AG09309 (cell line): Measurements from ENCODE around the gene HTRA2.

Experiments used
- DNase-seq: peaks from one replicate; pipeline ENCODE4 v3.0.0-alpha.2; 2010; ENCODE audit warnings: low read depth
- H3K4me3 ChIP-seq: 2 replicates; pipeline ENCODE4 v1.5.1; 2011; ENCODE audit warnings: mild to moderate bottlenecking, low read depth, low read length, moderate library complexity; ENCODE audit not compliant: control insufficient read depth
- TF ChIP-seq, protein P1 (sequence below): IDR thresholded peaks from 2 replicates; pipeline ENCODE4 v1.5.1; 2011; ENCODE audit warnings: mild to moderate bottlenecking, low read depth, low read length, inconsistent platforms; ENCODE audit not compliant: insufficient read depth, control insufficient read depth; ENCODE audit errors: missing control alignments

HTRA2 gene

DNA sequence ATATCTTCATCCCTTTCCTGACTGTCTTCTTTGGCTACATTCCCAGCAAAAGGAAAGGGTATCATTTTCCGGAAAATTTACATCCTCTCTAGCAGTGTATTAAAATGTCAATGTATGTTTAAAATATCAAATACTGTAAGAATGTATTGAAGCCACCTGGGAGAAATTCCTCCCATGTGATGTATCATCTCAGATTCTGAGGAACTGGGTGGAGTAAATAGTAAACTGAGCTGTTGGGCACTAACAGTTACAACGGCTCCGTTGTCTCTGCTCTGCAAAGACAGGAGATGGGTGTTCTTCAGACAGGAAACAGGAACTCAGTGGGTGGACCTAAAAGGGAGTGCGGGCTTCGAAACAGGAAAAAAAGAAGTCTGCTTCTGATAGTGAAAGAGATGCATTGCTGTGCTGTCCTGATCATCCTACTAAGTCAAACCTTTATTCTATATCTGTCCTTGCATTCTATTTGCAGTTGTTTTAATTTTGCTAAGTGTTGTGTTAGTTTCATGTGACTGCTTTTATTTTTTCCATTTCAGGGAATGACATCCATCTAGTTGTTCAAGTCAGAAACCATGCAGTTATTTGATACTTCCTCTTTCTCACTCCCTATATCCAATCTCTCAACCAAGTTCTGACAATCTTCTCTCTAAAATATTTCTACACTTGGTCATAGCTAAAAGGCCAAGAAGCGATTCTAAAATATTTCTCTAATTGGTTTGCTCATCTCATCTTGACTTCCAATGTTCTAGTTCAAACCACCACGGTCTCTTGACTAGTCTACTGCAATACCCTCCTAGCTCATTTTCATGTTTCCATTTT lies 44.2 kb downstream of the HTRA2 start:
- no peak for DNase-seq
- H3K4me3 ChIP-seq = no peak overlapping the region
- TF ChIP-seq, protein P1, sequence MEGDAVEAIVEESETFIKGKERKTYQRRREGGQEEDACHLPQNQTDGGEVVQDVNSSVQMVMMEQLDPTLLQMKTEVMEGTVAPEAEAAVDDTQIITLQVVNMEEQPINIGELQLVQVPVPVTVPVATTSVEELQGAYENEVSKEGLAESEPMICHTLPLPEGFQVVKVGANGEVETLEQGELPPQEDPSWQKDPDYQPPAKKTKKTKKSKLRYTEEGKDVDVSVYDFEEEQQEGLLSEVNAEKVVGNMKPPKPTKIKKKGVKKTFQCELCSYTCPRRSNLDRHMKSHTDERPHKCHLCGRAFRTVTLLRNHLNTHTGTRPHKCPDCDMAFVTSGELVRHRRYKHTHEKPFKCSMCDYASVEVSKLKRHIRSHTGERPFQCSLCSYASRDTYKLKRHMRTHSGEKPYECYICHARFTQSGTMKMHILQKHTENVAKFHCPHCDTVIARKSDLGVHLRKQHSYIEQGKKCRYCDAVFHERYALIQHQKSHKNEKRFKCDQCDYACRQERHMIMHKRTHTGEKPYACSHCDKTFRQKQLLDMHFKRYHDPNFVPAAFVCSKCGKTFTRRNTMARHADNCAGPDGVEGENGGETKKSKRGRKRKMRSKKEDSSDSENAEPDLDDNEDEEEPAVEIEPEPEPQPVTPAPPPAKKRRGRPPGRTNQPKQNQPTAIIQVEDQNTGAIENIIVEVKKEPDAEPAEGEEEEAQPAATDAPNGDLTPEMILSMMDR = no peak

DNA sequence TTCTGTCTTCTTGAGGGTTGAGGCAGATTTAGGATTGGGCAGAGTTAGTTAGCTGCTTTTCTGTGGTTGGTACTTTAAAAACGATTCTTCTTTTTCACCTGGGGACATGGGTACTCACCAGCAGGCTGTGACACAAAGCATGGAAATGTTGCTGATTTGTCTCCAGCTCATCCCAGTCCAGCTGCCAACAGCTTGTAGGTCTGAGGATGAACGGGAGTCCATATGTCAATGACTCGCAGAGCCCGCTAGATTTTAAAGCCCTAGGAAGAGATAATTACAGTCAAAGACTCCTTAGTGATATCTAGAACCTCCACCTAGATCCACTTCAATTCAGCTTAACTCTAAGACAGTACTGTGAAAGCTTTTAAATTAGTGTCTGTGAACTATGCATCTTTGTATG lies 45.6 kb downstream of the HTRA2 start:
- TF ChIP-seq, protein P1 = no peak
- no peak overlapping the region for H3K4me3 ChIP-seq
- no peak for DNase-seq

DNA sequence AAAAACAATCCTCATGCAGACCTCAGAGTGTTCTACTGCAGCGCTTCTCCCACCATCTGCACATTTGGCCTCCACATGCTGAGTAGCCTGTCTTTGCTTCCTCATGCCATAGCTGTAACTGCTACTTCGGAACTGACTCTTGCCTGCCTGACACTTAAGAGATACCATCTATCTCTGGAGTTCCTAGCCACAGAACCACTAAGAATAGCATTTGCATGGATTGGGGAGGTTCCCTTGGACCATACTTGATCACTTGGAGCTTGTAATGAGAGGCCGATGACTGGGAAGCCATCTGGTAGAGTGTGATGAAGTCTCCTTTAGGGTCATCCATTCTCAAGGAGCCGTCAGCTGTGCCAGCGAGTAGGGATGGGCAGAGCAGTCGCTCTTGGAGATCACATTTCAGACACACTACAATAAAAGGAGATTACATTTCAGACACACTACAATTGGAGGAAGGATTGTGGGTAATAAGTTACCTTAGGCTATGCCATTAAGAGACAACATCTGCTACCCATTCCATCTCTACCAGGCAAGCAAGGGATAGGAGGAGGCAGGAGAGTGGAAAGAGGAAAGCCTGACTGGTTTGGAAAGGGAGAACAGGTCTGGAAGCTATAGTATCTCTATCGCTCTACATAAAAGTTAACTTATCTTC lies 46.6 kb downstream of the HTRA2 start:
- no peak for DNase-seq
- TF ChIP-seq, protein P1 = no peak
- no peak overlapping the region for H3K4me3 ChIP-seq

DNA sequence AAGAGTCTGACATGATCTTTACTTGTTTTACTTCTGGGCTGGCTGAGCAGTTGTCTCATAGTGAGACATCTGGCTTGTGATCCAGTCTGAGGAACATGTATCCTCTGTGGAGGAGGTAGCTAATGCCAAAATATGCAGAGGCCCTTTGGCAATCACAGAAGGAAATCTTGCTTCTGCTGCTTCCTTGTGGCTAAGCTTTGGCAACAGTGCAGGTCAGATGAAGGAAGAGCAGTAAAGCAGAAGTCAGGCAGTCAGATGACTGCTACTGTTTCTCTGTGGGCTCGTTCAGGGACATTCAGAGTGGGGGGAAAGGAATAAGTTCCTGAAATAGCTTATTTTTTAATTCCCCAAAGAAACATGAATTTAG lies 47.1 kb downstream of the HTRA2 start:
- TF ChIP-seq, protein P1 = peak; percentile 46
- no peak overlapping the region for H3K4me3 ChIP-seq
- DNase-seq = peak; percentile 87

DNA sequence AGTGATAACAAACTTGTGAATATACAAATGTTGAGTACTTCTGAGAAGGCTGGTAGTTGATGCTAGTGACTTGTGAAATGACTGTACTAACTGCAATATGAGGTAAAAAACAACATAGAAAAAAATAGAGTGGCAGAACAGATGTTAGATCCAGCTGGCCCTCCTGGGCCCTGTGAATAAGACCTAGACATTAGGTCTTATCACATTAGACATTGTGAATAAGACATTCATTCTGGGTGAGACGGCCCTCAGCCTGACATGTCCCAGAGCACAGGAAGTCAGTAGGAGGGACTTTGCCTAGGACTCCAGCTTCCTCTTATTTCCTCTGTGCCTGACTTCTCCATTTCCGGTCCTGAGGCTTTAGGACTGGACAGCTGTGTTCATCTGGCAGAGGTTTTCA lies 47.7 kb downstream of the HTRA2 start:
- no peak overlapping the region for H3K4me3 ChIP-seq
- DNase-seq = no peak
- TF ChIP-seq, protein P1 = no peak

DNA sequence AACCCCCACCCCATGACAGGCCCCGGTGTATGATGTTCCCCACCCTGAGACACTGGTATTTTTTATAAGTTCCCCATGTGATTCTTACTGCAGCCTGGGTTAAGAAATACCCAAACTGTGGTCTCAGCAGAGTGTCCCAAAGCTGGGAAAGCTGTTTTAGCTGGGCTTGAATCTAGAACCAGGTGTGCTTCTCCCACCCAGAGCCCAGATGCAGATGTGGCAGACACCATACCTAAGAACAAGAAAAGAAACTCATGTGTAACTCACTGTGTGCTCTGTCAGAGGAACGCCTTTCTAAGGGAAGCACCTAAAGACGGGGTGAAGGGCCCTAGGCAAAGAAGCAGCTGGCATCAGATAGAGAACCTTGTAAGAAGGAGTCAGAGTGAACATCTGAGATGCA lies 48.7 kb downstream of the HTRA2 start:
- no peak overlapping the region for H3K4me3 ChIP-seq
- no peak for DNase-seq
- TF ChIP-seq, protein P1 = no peak
